HUES64 (cell line): ENCODE data around the gene TNS4. TPM values are rescaled to one million over a fixed set of nuclear protein-coding genes. Genes with fewer than 3 reads are reported as not detected.
"Not testable (repeated sequence)": the region's sequence is repeated elsewhere in the genome, so short reads cannot be mapped to it uniquely, and the experiment has no call there.

Source experiments
- H3K27ac ChIP-seq: 2 replicates; pipeline ENCODE4 v1.7.0; 2013; ENCODE audit warnings: low read depth, low read length, inconsistent platforms
- H3K27me3 ChIP-seq: 2 replicates; pipeline ENCODE4 v1.6.1; 2013; ENCODE audit warnings: mild to moderate bottlenecking, low read length; ENCODE audit not compliant: insufficient read depth
- H3K36me3 ChIP-seq: 2 replicates; pipeline ENCODE4 v1.6.1; 2013; ENCODE audit warnings: mild to moderate bottlenecking, low read length; ENCODE audit not compliant: insufficient read depth
- H3K4me1 ChIP-seq: 2 replicates; pipeline ENCODE4 v1.6.1; 2013; ENCODE audit warnings: mild to moderate bottlenecking, low read length, moderate library complexity; ENCODE audit not compliant: insufficient read depth
- H3K4me3 ChIP-seq: 2 replicates; pipeline ENCODE4 v1.5.1; 2013; ENCODE audit warnings: mild to moderate bottlenecking, low read length, moderate library complexity
- H3K9ac ChIP-seq: 2 replicates; pipeline ENCODE4 v1.6.1; 2013; ENCODE audit warnings: mild to moderate bottlenecking, low read depth, low read length
- H3K9me3 ChIP-seq: 2 replicates; pipeline ENCODE4 v1.6.1; 2013; ENCODE audit warnings: low read depth, low read length; ENCODE audit not compliant: insufficient read depth
- WGBS: fragments of 150-250, 120-280 bp; methylation state at CpG from one replicate; pipeline ENCODE4 v1.1.7; 2013; ENCODE audit warnings: missing lambda C conversion rate; 5-methylcytosine and 5-hydroxymethylcytosine counted together
- polyA plus RNA-seq, 2 experiments: library from polyadenylated mRNA; stranded (reverse); fragments of 50-300 nt; gene quantifications; one replicate each; pipeline ENCODE4 v1.2.3, GENCODE V29; 2013

The TNS4 gene, protein sequence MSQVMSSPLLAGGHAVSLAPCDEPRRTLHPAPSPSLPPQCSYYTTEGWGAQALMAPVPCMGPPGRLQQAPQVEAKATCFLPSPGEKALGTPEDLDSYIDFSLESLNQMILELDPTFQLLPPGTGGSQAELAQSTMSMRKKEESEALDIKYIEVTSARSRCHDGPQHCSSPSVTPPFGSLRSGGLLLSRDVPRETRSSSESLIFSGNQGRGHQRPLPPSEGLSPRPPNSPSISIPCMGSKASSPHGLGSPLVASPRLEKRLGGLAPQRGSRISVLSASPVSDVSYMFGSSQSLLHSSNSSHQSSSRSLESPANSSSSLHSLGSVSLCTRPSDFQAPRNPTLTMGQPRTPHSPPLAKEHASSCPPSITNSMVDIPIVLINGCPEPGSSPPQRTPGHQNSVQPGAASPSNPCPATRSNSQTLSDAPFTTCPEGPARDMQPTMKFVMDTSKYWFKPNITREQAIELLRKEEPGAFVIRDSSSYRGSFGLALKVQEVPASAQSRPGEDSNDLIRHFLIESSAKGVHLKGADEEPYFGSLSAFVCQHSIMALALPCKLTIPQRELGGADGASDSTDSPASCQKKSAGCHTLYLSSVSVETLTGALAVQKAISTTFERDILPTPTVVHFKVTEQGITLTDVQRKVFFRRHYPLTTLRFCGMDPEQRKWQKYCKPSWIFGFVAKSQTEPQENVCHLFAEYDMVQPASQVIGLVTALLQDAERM
- 1.00 TPM for polyA plus RNA-seq (2013, experiment 1 of 2)
- 1.0 TPM for polyA plus RNA-seq (2013, experiment 2 of 2)

DNA sequence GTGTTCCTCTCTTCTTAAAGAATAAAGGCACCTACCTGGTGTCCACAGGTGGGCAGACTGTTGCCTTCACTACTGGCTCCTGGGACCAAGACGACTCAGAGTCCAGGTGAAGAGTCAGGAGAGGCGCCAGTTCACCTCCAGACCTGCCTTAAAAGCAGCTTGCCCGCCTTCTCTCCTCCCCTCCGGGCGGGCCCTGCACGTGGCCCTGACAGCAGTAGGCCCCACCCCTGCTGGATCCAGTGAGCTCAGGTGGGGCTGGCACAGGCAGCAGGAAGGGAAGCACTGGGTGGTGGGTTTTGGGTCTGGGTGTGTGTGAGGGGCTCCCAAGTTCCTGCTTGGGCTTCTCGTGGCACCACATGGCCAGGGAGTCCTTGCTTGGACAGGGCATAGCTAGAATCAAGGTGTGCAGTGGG, at the start of gene TNS4:
Gene TNS4 (minus strand): TSS at position 125 of the 413 bp plus-strand sequence. CDS start 5,198 bp downstream, outside the sequence.
- H3K4me3 ChIP-seq, result no peak within 1 kb of the TSS
- no peak within 1 kb of the TSS for H3K27ac ChIP-seq
- H3K27me3 ChIP-seq, result no peaks in the 10 kb centered on the region
- H3K9me3 ChIP-seq, result no peaks in the 10 kb centered on the region
- no peaks in the 10 kb centered on the region for H3K36me3 ChIP-seq
- H3K9ac ChIP-seq, result no peak within 1 kb of the TSS
- 75% methylated on average over 7 of the region's 7 CpGs for WGBS
- peaks cover 14% of the 10 kb centered on the region for H3K4me1 ChIP-seq

DNA sequence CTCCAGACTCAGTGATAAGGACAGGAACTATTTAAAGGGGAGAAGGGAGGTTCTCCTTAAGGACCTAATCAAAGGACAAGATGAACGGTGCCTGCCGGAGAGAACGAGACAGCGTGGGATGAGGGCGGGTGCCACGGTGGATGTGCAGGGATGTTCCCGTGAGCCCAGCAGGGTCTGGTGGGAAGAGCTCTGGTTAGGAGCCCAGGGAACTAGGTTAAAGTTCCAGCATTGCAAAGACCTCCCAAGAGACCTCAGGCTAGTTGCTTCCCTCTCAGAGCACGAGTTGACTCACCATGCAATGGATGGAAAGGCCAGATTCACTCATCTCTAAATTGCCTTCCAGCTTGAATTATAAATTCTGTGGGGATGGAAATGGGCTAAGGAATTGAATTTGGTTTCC, 49.2 kb upstream of the TNS4 start:
- Histone ChIP-seq H3K9ac (no peak overlapping the region), H3K9me3 (no peaks in the 10 kb centered on the region), H3K27ac (no peak overlapping the region), H3K4me3 (no peak overlapping the region), H3K36me3 (no peaks in the 10 kb centered on the region), H3K4me1 (peaks cover 4% of the 10 kb centered on the region; the same call in 1 of the 2 replicates), H3K27me3 (no peaks in the 10 kb centered on the region)
- WGBS, result 91% methylated on average over 8 of the region's 8 CpGs

DNA sequence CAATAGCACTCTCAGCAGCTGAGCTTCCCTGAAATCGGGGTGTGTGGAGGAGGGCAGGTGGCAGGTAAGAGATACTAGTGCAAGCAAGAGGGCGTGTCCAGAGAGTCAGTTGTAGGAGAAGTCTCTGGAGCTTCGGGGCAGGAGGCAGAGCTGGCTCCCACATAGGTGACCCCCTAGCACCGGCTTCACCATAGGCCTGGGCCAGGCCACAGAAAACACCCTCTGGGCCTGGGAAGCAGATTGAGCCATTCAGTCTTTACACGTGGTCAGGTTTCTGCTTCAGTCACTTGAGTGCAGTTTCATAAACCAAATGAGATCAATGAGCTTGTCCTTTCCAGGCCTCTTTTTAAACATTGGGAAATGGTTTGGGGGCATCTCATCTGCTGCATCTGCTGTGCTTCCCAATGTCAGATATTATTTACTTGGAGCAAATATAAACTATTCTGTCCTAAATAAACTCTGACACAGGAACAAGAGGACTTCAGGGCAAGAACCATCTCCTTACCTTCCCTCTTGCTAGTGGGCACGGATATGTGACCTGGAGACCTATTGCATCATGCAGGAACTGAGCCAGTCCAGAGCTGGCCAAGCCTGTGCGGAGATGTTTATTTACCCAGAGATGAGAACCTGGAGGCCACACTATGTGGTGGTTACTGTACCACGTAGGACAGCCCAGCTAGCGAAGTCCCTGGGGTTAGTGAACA, 47.7 kb upstream of the TNS4 start:
- H3K27me3 ChIP-seq, result no peaks in the 10 kb centered on the region
- H3K36me3 ChIP-seq, result no peaks in the 10 kb centered on the region
- no peak overlapping the region for H3K27ac ChIP-seq
- no peaks in the 10 kb centered on the region for H3K9me3 ChIP-seq
- no peak overlapping the region for H3K9ac ChIP-seq
- peaks cover 4% of the 10 kb centered on the region; the same call in 1 of the 2 replicates for H3K4me1 ChIP-seq
- 89% methylated on average over 7 of the region's 9 CpGs for WGBS
- no peak overlapping the region for H3K4me3 ChIP-seq

DNA sequence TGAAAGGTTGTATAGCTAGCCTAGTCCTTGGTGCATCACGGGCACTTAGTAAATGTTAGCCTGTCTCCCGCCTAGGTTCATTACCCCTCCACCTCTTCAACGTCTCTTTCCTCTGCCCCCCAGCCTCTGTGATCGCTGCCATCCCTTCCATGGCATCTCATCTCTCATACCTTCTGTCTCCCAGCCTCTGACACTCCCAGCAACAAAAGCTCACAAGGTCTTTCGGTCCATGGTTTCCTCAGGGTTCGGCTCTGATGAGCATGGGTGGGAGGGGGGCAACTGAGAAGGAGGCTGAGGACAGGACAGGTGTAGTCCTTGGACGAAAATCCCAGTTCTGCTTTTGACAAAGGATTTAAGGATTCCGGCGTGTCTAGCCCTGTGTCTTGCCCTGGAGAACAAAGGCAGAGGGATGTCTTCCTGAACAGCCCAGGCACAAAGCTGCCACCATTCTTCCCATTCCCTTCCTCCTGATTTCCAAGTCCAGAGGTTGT, 47.1 kb upstream of the TNS4 start:
- H3K27me3 ChIP-seq, result no peaks in the 10 kb centered on the region
- no peak overlapping the region for H3K9ac ChIP-seq
- no peaks in the 10 kb centered on the region for H3K9me3 ChIP-seq
- H3K36me3 ChIP-seq, result no peaks in the 10 kb centered on the region
- no peak overlapping the region for H3K27ac ChIP-seq
- 90% methylated on average over 9 of the region's 9 CpGs for WGBS
- H3K4me1 ChIP-seq, result no peaks in the 10 kb centered on the region
- H3K4me3 ChIP-seq, result no peak overlapping the region

DNA sequence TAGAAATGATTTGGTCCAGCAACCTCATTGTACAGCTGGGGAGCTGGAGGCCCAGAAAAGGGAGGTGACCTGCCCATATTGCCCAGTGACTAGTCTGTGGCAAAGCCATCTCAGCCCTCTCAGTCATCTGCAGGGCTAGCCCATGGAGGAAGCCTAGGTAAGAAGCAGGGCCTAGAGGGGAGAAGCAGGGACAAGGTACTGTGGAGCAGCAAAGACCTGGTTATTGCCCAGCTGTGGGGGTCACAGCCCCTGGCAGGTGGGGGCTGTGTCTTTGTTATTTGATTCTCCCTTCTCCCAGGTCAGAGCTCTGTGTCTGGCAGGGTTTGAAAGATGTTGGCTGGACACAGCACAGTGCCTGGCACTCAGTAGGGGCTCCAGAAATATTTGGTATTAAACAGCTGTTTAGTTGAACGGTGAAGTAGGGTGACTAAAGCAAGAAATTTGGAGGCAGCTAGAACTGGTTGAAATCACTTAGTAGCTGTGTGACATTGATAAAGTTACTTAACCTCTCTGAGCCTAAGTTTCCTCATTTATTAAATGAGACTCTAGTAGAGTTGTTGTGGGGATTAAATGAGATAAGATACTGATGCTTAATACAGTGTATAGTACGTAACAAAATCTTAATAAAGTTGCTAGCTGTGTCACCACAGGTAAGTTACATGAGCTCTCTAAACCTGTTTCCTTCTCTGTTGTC, 46.5 kb upstream of the TNS4 start:
- Histone ChIP-seq H3K27ac (no peak overlapping the region), H3K27me3 (no peaks in the 10 kb centered on the region), H3K4me3 (no peak overlapping the region), H3K9me3 (no peaks in the 10 kb centered on the region), H3K36me3 (no peaks in the 10 kb centered on the region), H3K9ac (no peak overlapping the region), H3K4me1 (no peaks in the 10 kb centered on the region)
- 95% methylated on average over 2 of the region's 2 CpGs for WGBS

DNA sequence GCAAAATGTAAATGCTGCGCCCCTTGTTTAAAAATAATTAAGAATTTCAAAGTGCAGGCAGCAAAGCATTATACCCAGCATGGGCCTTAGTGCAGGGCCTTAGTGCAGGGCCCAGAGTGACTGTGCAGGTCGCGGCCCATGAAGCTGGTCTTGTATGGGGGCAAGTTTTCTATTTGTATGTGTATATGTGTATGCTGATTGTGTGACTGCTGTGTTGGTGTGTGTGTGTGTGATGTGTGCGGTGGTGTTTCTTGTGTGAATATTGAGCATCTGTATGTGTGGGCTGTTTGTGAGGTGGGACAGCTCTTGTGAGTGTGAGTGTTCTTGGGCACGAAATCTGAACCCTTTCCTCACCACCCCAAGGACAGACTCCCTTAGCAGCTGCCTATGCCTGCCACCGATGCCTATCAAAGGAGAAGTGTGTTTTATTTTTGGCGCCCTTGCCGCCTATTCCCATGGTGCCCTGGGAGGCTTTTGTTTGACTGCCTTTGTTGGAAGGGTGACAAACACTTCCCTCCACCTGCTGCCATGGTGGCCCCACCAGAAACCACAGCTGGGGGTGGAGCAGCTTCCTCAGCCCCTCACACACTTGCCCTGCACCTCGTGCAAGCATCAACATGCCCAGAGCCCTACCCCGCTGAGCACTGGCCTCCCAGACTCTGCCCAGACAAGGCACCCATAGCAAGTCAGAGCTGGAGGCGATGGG, 45.8 kb upstream of the TNS4 start:
- WGBS, result 87% methylated on average over 10 of the region's 11 CpGs
- no peaks in the 10 kb centered on the region for H3K36me3 ChIP-seq
- H3K4me1 ChIP-seq, result no peaks in the 10 kb centered on the region
- no peak overlapping the region for H3K9ac ChIP-seq
- no peak overlapping the region for H3K4me3 ChIP-seq
- H3K27ac ChIP-seq, result no peak overlapping the region
- no peaks in the 10 kb centered on the region for H3K9me3 ChIP-seq
- H3K27me3 ChIP-seq, result no peaks in the 10 kb centered on the region

DNA sequence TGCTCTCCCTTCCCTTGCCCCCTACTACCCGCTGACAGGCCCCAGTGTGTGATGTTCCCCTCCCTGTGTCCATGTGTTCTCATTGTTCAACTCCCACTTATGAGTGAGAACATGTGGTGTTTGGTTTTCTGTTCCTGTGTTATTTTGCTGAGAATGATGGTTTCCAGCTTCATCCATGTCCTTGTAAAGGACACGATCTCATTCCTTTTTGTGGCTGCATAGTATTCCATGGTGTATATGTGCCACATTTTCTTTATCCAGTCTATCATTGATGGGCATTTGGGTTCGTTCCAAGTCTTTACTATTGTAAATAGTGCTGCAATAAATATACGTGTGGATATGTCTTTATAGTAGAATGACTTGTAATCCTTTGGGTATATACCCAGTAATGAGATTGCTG, 45.1 kb upstream of the TNS4 start:
- not testable (repeated sequence) for H3K4me1 ChIP-seq, H3K36me3 ChIP-seq, H3K4me3 ChIP-seq, H3K9ac ChIP-seq, H3K27me3 ChIP-seq, H3K27ac ChIP-seq, H3K9me3 ChIP-seq
- over 99% methylated on average over 4 of the region's 4 CpGs for WGBS

DNA sequence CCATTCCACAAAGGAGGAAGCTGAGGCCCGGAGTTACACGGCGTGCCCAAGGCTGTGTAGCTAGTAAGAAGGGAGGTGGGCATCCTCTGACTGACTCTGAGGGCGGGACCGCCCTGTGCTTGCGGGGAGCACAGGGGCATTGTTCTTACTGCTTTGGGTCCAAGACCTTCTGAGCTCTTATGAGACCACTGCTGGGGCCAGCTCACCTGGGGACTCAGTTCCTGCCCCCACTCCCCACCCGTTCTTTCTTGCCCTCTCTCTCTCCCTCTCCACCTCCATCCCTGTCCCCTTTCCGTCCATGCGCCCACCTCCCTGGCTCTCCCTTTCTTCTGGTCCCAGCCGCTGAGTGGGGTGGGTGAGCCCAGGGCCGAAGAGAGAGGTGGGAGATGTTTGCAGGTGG, 44.2 kb upstream of the TNS4 start:
- no peaks in the 10 kb centered on the region for H3K4me1 ChIP-seq
- H3K9me3 ChIP-seq, result no peaks in the 10 kb centered on the region
- no peak overlapping the region for H3K4me3 ChIP-seq
- no peak overlapping the region for H3K9ac ChIP-seq
- H3K27ac ChIP-seq, result no peak overlapping the region
- H3K36me3 ChIP-seq, result no peaks in the 10 kb centered on the region
- 88% methylated on average over 9 of the region's 11 CpGs for WGBS
- H3K27me3 ChIP-seq, result no peaks in the 10 kb centered on the region

DNA sequence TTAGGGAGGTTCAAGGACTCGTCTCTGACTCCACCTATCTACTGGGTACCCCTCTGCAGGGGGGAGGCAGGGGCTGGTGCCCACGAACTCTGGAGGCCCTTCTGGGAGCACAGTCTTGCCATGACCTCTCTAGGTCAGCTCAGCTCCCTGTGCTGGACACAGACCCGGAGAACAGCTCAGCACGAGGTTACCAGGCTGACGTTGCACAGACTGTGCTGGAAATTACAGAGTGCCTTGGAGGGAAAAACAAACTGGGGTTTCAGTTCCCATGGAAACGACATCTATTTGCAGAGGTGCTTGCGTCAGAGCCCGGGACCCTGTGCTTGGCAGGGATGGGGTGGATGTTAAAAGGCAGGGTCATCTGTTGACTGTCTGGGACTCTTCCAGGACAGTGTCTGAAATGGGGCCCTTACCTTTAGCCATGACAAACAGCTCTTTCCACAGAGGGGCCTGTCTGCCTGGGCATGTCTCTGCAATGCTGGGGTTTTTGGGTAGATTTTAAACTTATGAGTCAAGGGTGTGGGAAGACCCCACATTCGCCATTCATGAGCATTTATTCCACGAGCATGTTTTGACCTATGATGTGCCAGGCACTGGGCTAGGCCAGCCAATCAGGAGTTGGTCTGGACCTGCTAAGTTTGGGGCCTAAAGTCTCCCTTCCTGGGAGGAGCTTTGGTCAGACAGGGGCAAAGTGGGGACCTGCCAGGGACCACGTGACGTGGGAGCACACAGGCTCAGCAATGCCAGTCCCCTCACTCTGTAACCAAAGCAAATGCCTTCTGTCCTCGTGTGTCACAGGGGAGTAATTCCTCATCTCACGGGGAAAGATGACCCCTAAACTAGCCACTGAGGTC, 41.4 kb upstream of the TNS4 start:
- H3K27ac ChIP-seq, result no peak overlapping the region
- no peak overlapping the region for H3K4me3 ChIP-seq
- H3K27me3 ChIP-seq, result no peaks in the 10 kb centered on the region
- H3K9ac ChIP-seq, result no peak overlapping the region
- H3K4me1 ChIP-seq, result no peaks in the 10 kb centered on the region
- WGBS, result 80% methylated on average over 14 of the region's 14 CpGs
- H3K36me3 ChIP-seq, result no peaks in the 10 kb centered on the region
- no peaks in the 10 kb centered on the region for H3K9me3 ChIP-seq
